Endothelial cell of umbilical vein (primary cell): Measurements from ENCODE around the gene DNAI2. TPM values are rescaled to one million over a fixed set of nuclear protein-coding genes. Genes with fewer than 3 reads are reported as not detected.

Source experiments
- BruUV-seq: library from RNA; stranded (reverse); fragments of 400-500 nt; replicated peaks from 2 replicates; lab custom pipeline; 2021; lab: Mats Ljungman, UMichigan
- CTCF ChIA-PET: fragments of 300-600, 350-600 bp; sonication (Branson Sonifier 250); formaldehyde crosslinking; loops from one replicate; lab custom pipeline; 2021; ENCODE audit warnings: antibody characterized with exemption, inconsistent platforms; lab: Charles Lee
- POLR2A ChIA-PET: fragments of 300-600, 350-600 bp; sonication (Branson Sonifier 250); formaldehyde crosslinking; loops from one replicate; lab custom pipeline; 2021; ENCODE audit warnings: antibody characterized with exemption, inconsistent platforms; lab: Charles Lee
- DNase-seq: peaks from one replicate; pipeline ENCODE4 v3.0.0-alpha.2; 2011; ENCODE audit warnings: low read depth, low spot score
- FAIRE-seq: peaks from 2 replicates; lab custom pipeline; 2011; peaks lifted over from hg19 to GRCh38; lab: Jason Lieb, UNC
- H2AFZ ChIP-seq: 2 replicates; pipeline ENCODE4 v1.6.0; 2012; ENCODE audit warnings: low read depth, low read length, control low read depth, inconsistent platforms
- H3K27ac ChIP-seq: 2 replicates; pipeline ENCODE4 v1.5.1; 2011; ENCODE audit warnings: low read depth, mild to moderate bottlenecking, control low read depth, low read length, moderate library complexity; ENCODE audit not compliant: insufficient read depth
- H3K27me3 ChIP-seq, 2 experiments: 2 replicates each; pipeline versions ENCODE4 v1.6.0 to v1.6.1; 2011; ENCODE audit warnings: low read length in 2 of 2, mixed read lengths in 1 of 2; ENCODE audit not compliant: control insufficient read depth in 2 of 2, insufficient read depth in 2 of 2
- H3K36me3 ChIP-seq, 2 experiments: 2 replicates in 1 of 2; 3 replicates in 1 of 2; pipeline ENCODE4 v1.5.1; 2011; ENCODE audit warnings: low read length in 2 of 2, mild to moderate bottlenecking in 1 of 2, moderate library complexity in 1 of 2; ENCODE audit not compliant: control insufficient read depth in 2 of 2, insufficient read depth in 2 of 2; ENCODE audit errors: extremely low read depth in 1 of 2
- H3K4me1 ChIP-seq: 3 replicates; pipeline ENCODE4 v1.5.1; 2011; ENCODE audit warnings: mild to moderate bottlenecking, low read length; ENCODE audit not compliant: control insufficient read depth, insufficient read depth; ENCODE audit errors: extremely low read depth
- H3K4me2 ChIP-seq: 2 replicates; pipeline ENCODE4 v1.6.1; 2011; ENCODE audit warnings: low read length, control low read depth, mixed read lengths; ENCODE audit not compliant: insufficient read depth
- H3K4me3 ChIP-seq, 3 experiments: fragments of 200-600 bp in 1 of 3; sonication (generic), shearing (Covaris generic) in 1 of 3; replicated peaks in 1 of 3; 2 replicates each; pipeline ENCODE4 v1.5.1; 2011 to 2016; ENCODE audit warnings: control low read depth in 3 of 3, low read length in 3 of 3, mild to moderate bottlenecking in 2 of 3, inconsistent platforms in 1 of 3, low read depth in 1 of 3, moderate library complexity in 1 of 3; ENCODE audit not compliant: insufficient read depth in 1 of 3
- H3K79me2 ChIP-seq: 2 replicates; pipeline ENCODE4 v1.6.0; 2012; ENCODE audit warnings: low read length, inconsistent platforms; ENCODE audit not compliant: control insufficient read depth, insufficient read depth
- H3K9ac ChIP-seq: replicated peaks from 2 replicates; pipeline ENCODE3; 2011; ENCODE audit warnings: low read length, control low read depth; ENCODE audit not compliant: insufficient read depth; ENCODE audit errors: extremely low read depth
- H3K9me1 ChIP-seq: replicated peaks from 3 replicates; pipeline ENCODE4 v1.6.0; 2011; ENCODE audit warnings: mild to moderate bottlenecking, low read length; ENCODE audit not compliant: control insufficient read depth, insufficient read depth; ENCODE audit errors: extremely low read depth
- H3K9me3 ChIP-seq: replicated peaks from 2 replicates; pipeline ENCODE4 v1.5.1; 2012; ENCODE audit warnings: low read length, inconsistent platforms; ENCODE audit not compliant: control insufficient read depth, insufficient read depth
- H4K20me1 ChIP-seq: replicated peaks from 2 replicates; pipeline ENCODE3; 2011; ENCODE audit warnings: mild to moderate bottlenecking, low read length; ENCODE audit not compliant: control insufficient read depth, insufficient read depth; ENCODE audit errors: extremely low read depth
- CTCF ChIP-seq, 2 donors: IDR thresholded peaks; 1 replicate in 1 of 2; 2 replicates in 1 of 2; pipeline ENCODE4 v1.5.1; 2011; ENCODE audit warnings: low read length in 2 of 2, mild to moderate bottlenecking in 2 of 2, moderate library complexity in 2 of 2, control low read depth in 1 of 2, inconsistent platforms in 1 of 2, low read depth in 1 of 2; ENCODE audit not compliant: insufficient read depth in 1 of 2; ENCODE audit errors: extremely low read depth in 1 of 2
- EZH2 ChIP-seq: IDR thresholded peaks from 2 replicates; pipeline ENCODE4 v1.6.1; 2012; ENCODE audit warnings: borderline replicate concordance, low read depth, mild to moderate bottlenecking, moderate library complexity, low read length, inconsistent platforms; ENCODE audit not compliant: severe bottlenecking
- FOS ChIP-seq: IDR thresholded peaks from 2 replicates; pipeline ENCODE4 v1.6.1; 2011; ENCODE audit warnings: mild to moderate bottlenecking, low read length, moderate library complexity, borderline replicate concordance; ENCODE audit not compliant: insufficient read depth
- GATA2 ChIP-seq: IDR thresholded peaks from 2 replicates; pipeline ENCODE4 v1.7.0; 2011; ENCODE audit warnings: low read depth, mild to moderate bottlenecking, moderate library complexity, mixed read lengths, low read length; ENCODE audit not compliant: insufficient read length, insufficient read depth
- JUN ChIP-seq: IDR thresholded peaks from 2 replicates; pipeline ENCODE4 v1.6.1; 2011; ENCODE audit warnings: borderline replicate concordance, low read depth; ENCODE audit not compliant: insufficient read length, insufficient read depth
- MYC ChIP-seq: IDR thresholded peaks from one replicate; pipeline ENCODE4 v1.6.1; 2011; ENCODE audit warnings: mild to moderate bottlenecking, low read depth, low read length
- POLR2A ChIP-seq: IDR thresholded peaks from 2 replicates; pipeline ENCODE4 v1.6.1; 2012; ENCODE audit warnings: low read depth, mild to moderate bottlenecking, control low read depth, low read length
- POLR2AphosphoS5 ChIP-seq: IDR thresholded peaks from 2 replicates; pipeline ENCODE4 v1.6.1; 2012; ENCODE audit warnings: low read depth, mild to moderate bottlenecking, control low read depth, low read length, moderate library complexity; ENCODE audit not compliant: insufficient read depth
- dilution Hi-C: fragments of 300-500 bp; cut with MboI; formaldehyde crosslinking; loops from one replicate; pipeline ENCODE4 v1.15.0; 2019; ENCODE audit warnings: low sequenced_read_pairs; ENCODE audit not compliant: extremely low pct_ligation_motif_present
- intact Hi-C: fragments of 100-400 bp; cut with micrococcal nuclease; formaldehyde crosslinking; loops from one replicate; pipeline ENCODE4 v1.10.0; 2022
- polyA plus RNA-seq, 4 experiments: library from polyadenylated mRNA; depleted of rRNA in 3 of 4; stranded (reverse) in 3 of 4; unstranded in 1 of 4; fragments of >200 nt; gene quantifications; 2 replicates each; pipeline versions ENCODE4 v1.2.1 to v1.2.3, GENCODE V29; 2011 to 2012; ENCODE audit warnings: missing spikeins in 1 of 4
- total RNA-seq: library from RNA; stranded (reverse); gene quantifications from 2 replicates; pipeline ENCODE4 v1.2.3, GENCODE V29; 2021
- TF ChIP-seq, protein P1 (sequence below): IDR thresholded peaks from 2 replicates; pipeline ENCODE4 v1.6.1; 2011; ENCODE audit not compliant: insufficient read depth, insufficient read length

Gene DNAI2
- total and polyA plus RNA-seq, 2 donors (not counting 3 experiments of a cell fraction or from before 2014, with no cell fraction given), result not detected

- Histone ChIP-seq H3K4me2 (no peak overlapping the region), H3K27me3 (no peaks in the 10 kb centered on the region), H3K9me3 (no peaks in the 10 kb centered on the region), H3K27ac (no peak overlapping the region), H3K4me1 (no peaks in the 10 kb centered on the region), H3K79me2 (no peaks in the 10 kb centered on the region), H3K4me3 (no peak overlapping the region), H4K20me1 (no peaks in the 10 kb centered on the region), H2AFZ (no peak overlapping the region), H3K9ac (no peak overlapping the region), H3K36me3 (no peaks in the 10 kb centered on the region), H3K9me1 (no peaks in the 10 kb centered on the region)
- BruUV-seq, result no TSS peak
- intact Hi-C loops, result no loop called here
- ChIA-PET CTCF (no interaction called here), POLR2A (no interaction called here)
- dilution Hi-C loops, result no loop called here
- TF ChIP-seq JUN, result no peak
- TF ChIP-seq EZH2, result no peak
- TF ChIP-seq POLR2A, result no peak
- TF ChIP-seq FOS, result no peak
- TF ChIP-seq POLR2AphosphoS5, result no peak
- no peak for TF ChIP-seq CTCF (IDR thresholded peaks at IDR 0.05; ENCODE audit: extremely low read depth in 1 of 2, insufficient read depth in 1 of 2, low read depth in 1 of 2, low read length in 2 of 2)
- TF ChIP-seq, protein P1, sequence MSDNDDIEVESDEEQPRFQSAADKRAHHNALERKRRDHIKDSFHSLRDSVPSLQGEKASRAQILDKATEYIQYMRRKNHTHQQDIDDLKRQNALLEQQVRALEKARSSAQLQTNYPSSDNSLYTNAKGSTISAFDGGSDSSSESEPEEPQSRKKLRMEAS, result no peak
- TF ChIP-seq MYC, result no peak
- no peak for TF ChIP-seq GATA2
- no peak for DNase-seq
- FAIRE-seq, result no peak
Observed at GRCh38 chr17:74228306-74228978, 45.6 kb upstream of the DNAI2 start.
